Cardiac muscle cell (in vitro differentiated cells and primary cell): ENCODE measurements around the gene NUP85. TPM values are rescaled to one million over a fixed set of nuclear protein-coding genes. Genes with fewer than 3 reads are reported as not detected.

Experiments used
- DNase-seq, 2 donors: peaks; one replicate each; pipeline versions ENCODE4 v3.0.0 to v3.0.0-alpha.2; 2010 to 2017; ENCODE audit warnings: low read depth in 1 of 2, low spot score in 1 of 2
- H3K27ac ChIP-seq: fragments of 200-600 bp; sonication (generic); 2 replicates; pipeline ENCODE4 v1.5.1; 2016
- H3K27me3 ChIP-seq: fragments of 200-600 bp; sonication (generic); 2 replicates; pipeline ENCODE4 v1.6.0; 2016; ENCODE audit warnings: control low read depth
- H3K36me3 ChIP-seq: fragments of 200-600 bp; sonication (generic); 2 replicates; pipeline ENCODE4 v1.5.1; 2016; ENCODE audit warnings: control low read depth
- H3K4me1 ChIP-seq: fragments of 200-600 bp; sonication (generic); 2 replicates; pipeline ENCODE4 v1.8.1; 2017; ENCODE audit warnings: low read depth, mild to moderate bottlenecking, mixed run types
- H3K4me3 ChIP-seq: fragments of 200-600 bp; sonication (generic); 2 replicates; pipeline ENCODE4 v1.5.1; 2016; ENCODE audit warnings: mild to moderate bottlenecking
- H3K9me3 ChIP-seq: fragments of 200-600 bp; sonication (generic); 2 replicates; pipeline ENCODE4 v1.5.1; 2017; ENCODE audit warnings: low read depth, mild to moderate bottlenecking, control low read depth
- CTCF ChIP-seq: IDR thresholded peaks from 2 replicates; pipeline ENCODE4 v1.5.1; 2012; ENCODE audit warnings: low read depth, mild to moderate bottlenecking, low read length
- polyA plus RNA-seq: library from polyadenylated mRNA; unstranded; fragments of >200 nt; fragmentation: Nextera tagmentation; extraction: Ambion mirVana; gene quantifications from 2 replicates; pipeline ENCODE4 v1.2.1, GENCODE V29; 2016
- total RNA-seq: library from RNA; depleted of rRNA; stranded (reverse); fragments of >200 nt; gene quantifications from 2 replicates; pipeline ENCODE4 v1.2.3, GENCODE V29; 2016

Gene NUP85
- total and polyA plus RNA-seq, 2 experiments from 2014 or later = 23.4 to 51.9 TPM

- no peak overlapping the region for H3K4me3 ChIP-seq
- H3K36me3 ChIP-seq = peaks cover 53% of the 10 kb centered on the region
- no peaks in the 10 kb centered on the region for H3K4me1 ChIP-seq
- no peak overlapping the region for H3K27ac ChIP-seq
- H3K27me3 ChIP-seq = no peaks in the 10 kb centered on the region
- no peak for DNase-seq
- no peaks in the 10 kb centered on the region for H3K9me3 ChIP-seq
- TF ChIP-seq CTCF = no peak
These were observed 22.8 kb downstream of the NUP85 start for GRCh38 chr17:75228305-75228704.

- no peak overlapping the region for H3K4me3 ChIP-seq
- DNase-seq = no peak
- H3K4me1 ChIP-seq = no peaks in the 10 kb centered on the region
- H3K27me3 ChIP-seq = no peaks in the 10 kb centered on the region
- no peaks in the 10 kb centered on the region for H3K9me3 ChIP-seq
- no peak for TF ChIP-seq CTCF
- H3K36me3 ChIP-seq = peaks cover 50% of the 10 kb centered on the region
- H3K27ac ChIP-seq = no peak overlapping the region
These were observed 23.4 kb downstream of the NUP85 start for GRCh38 chr17:75228847-75229246.

- no peak for DNase-seq
- H3K36me3 ChIP-seq = peaks cover 54% of the 10 kb centered on the region
- TF ChIP-seq CTCF = no peak
- no peak overlapping the region for H3K4me3 ChIP-seq
- H3K9me3 ChIP-seq = no peaks in the 10 kb centered on the region
- H3K4me1 ChIP-seq = no peaks in the 10 kb centered on the region
- H3K27me3 ChIP-seq = no peaks in the 10 kb centered on the region
- H3K27ac ChIP-seq = no peak overlapping the region
These were observed 25.6 kb downstream of the NUP85 start for GRCh38 chr17:75231071-75231470.

- H3K9me3 ChIP-seq = no peaks in the 10 kb centered on the region
- no peaks in the 10 kb centered on the region for H3K27me3 ChIP-seq
- no peak for DNase-seq
- peaks cover 52% of the 10 kb centered on the region for H3K36me3 ChIP-seq
- H3K27ac ChIP-seq = no peak overlapping the region
- H3K4me3 ChIP-seq = no peak overlapping the region
- TF ChIP-seq CTCF = no peak
- H3K4me1 ChIP-seq = no peaks in the 10 kb centered on the region
These were observed 26.4 kb downstream of the NUP85 start for GRCh38 chr17:75231741-75232464.

- no peak overlapping the region for H3K27ac ChIP-seq
- H3K36me3 ChIP-seq = peaks cover 53% of the 10 kb centered on the region
- no peaks in the 10 kb centered on the region for H3K27me3 ChIP-seq
- TF ChIP-seq CTCF = no peak
- DNase-seq = no peak
- no peak overlapping the region for H3K4me3 ChIP-seq
- H3K4me1 ChIP-seq = no peaks in the 10 kb centered on the region
- no peaks in the 10 kb centered on the region for H3K9me3 ChIP-seq
These were observed 27.3 kb downstream of the NUP85 start for GRCh38 chr17:75232786-75233185.
